ENCODE measurements around the gene VSTM1.

VSTM1 gene

GRCh38 chr19:54030895-54031586 is 32.7 kb downstream of the VSTM1 start:
- Histone ChIP-seq H4K20me1 (ENCODE audit: insufficient read depth, low read length) (no peaks in the 10 kb centered on the region), H3K4me3 (ENCODE audit: low read length) (no peak overlapping the region), H3K9ac (ENCODE audit: low read length) (no peak overlapping the region), H3K36me3 (replicated peaks; ENCODE audit: low read depth, low read length) (no peaks in the 10 kb centered on the region), H3K27ac (ENCODE audit: low read length) (no peak overlapping the region), H3K4me1 (ENCODE audit: low read length) (no peaks in the 10 kb centered on the region), H3K79me2 (ENCODE audit: low read length) (no peaks in the 10 kb centered on the region), H3K9me3 (ENCODE audit: insufficient read depth, low read length) (no peaks in the 10 kb centered on the region), H2AFZ (ENCODE audit: low read depth, low read length) (no peak overlapping the region), H3K4me2 (ENCODE audit: low read length) (no peak overlapping the region), H3K27me3 (ENCODE audit: low read depth, low read length) (no peaks in the 10 kb centered on the region)
- peak; percentile 21 for TF ChIP-seq CTCF (IDR thresholded peaks at IDR 0.05; ENCODE audit: low read depth, low read length)
- no peak for TF ChIP-seq EZH2phosphoT487 (IDR thresholded peaks at IDR 0.05; ENCODE audit: low read depth)

- no peaks in the 10 kb centered on the region for H3K36me3 ChIP-seq (replicated peaks; ENCODE audit: low read depth, low read length)
- H3K27me3 ChIP-seq (ENCODE audit: low read depth, low read length): no peaks in the 10 kb centered on the region
- TF ChIP-seq CTCF (IDR thresholded peaks at IDR 0.05; ENCODE audit: low read depth, low read length) (peak; percentile 66), EZH2phosphoT487 (IDR thresholded peaks at IDR 0.05; ENCODE audit: low read depth) (no peak)
- no peak overlapping the region for H3K27ac ChIP-seq (ENCODE audit: low read length)
- no peak overlapping the region for H3K4me3 ChIP-seq (ENCODE audit: low read length)
- no peaks in the 10 kb centered on the region for H3K79me2 ChIP-seq (ENCODE audit: low read length)
- H4K20me1 ChIP-seq (ENCODE audit: insufficient read depth, low read length): no peaks in the 10 kb centered on the region
- no peak overlapping the region for H3K4me2 ChIP-seq (ENCODE audit: low read length)
- H3K9me3 ChIP-seq (ENCODE audit: insufficient read depth, low read length): no peaks in the 10 kb centered on the region
- H3K9ac ChIP-seq (ENCODE audit: low read length): no peak overlapping the region
- H2AFZ ChIP-seq (ENCODE audit: low read depth, low read length): no peak overlapping the region
- H3K4me1 ChIP-seq (ENCODE audit: low read length): no peaks in the 10 kb centered on the region
These were observed 33.7 kb downstream of the VSTM1 start for GRCh38 chr19:54029930-54030490.

- Histone ChIP-seq H3K4me2 (ENCODE audit: low read length) (no peak overlapping the region), H2AFZ (ENCODE audit: low read depth, low read length) (no peak overlapping the region), H3K4me1 (ENCODE audit: low read length) (no peaks in the 10 kb centered on the region), H3K27ac (ENCODE audit: low read length) (no peak overlapping the region), H3K9me3 (ENCODE audit: insufficient read depth, low read length) (no peaks in the 10 kb centered on the region), H4K20me1 (ENCODE audit: insufficient read depth, low read length) (no peaks in the 10 kb centered on the region), H3K36me3 (replicated peaks; ENCODE audit: low read depth, low read length) (no peaks in the 10 kb centered on the region), H3K4me3 (ENCODE audit: low read length) (no peak overlapping the region), H3K9ac (ENCODE audit: low read length) (no peak overlapping the region), H3K79me2 (ENCODE audit: low read length) (no peaks in the 10 kb centered on the region), H3K27me3 (ENCODE audit: low read depth, low read length) (no peaks in the 10 kb centered on the region)
- no peak for TF ChIP-seq CTCF (IDR thresholded peaks at IDR 0.05; ENCODE audit: low read depth, low read length)
- no peak for TF ChIP-seq EZH2phosphoT487 (IDR thresholded peaks at IDR 0.05; ENCODE audit: low read depth)
These were observed 34.4 kb downstream of the VSTM1 start for GRCh38 chr19:54029301-54029700.

GRCh38 chr19:54026656-54027055 is 37.0 kb downstream of the VSTM1 start:
- no peaks in the 10 kb centered on the region for H3K9me3 ChIP-seq (ENCODE audit: insufficient read depth, low read length)
- no peaks in the 10 kb centered on the region for H4K20me1 ChIP-seq (ENCODE audit: insufficient read depth, low read length)
- TF ChIP-seq CTCF (IDR thresholded peaks at IDR 0.05; ENCODE audit: low read depth, low read length) (no peak), EZH2phosphoT487 (IDR thresholded peaks at IDR 0.05; ENCODE audit: low read depth) (no peak)
- no peak overlapping the region for H3K4me2 ChIP-seq (ENCODE audit: low read length)
- no peaks in the 10 kb centered on the region for H3K36me3 ChIP-seq (replicated peaks; ENCODE audit: low read depth, low read length)
- H3K4me3 ChIP-seq (ENCODE audit: low read length): no peak overlapping the region
- no peak overlapping the region for H3K27ac ChIP-seq (ENCODE audit: low read length)
- no peaks in the 10 kb centered on the region for H3K79me2 ChIP-seq (ENCODE audit: low read length)
- H2AFZ ChIP-seq (ENCODE audit: low read depth, low read length): no peak overlapping the region
- no peaks in the 10 kb centered on the region for H3K4me1 ChIP-seq (ENCODE audit: low read length)
- no peaks in the 10 kb centered on the region for H3K27me3 ChIP-seq (ENCODE audit: low read depth, low read length)
- no peak overlapping the region for H3K9ac ChIP-seq (ENCODE audit: low read length)
